Hematopoietic multipotent progenitor cell treated with erythropoietin and hydrocortisone succinate and interleukin-3 and kit ligand, for 8 days (in vitro differentiated cells): ENCODE data around the gene HOXA9.
A peak's percentile ranks its signal among the peaks of the same experiment; 100 is the strongest.

ENCODE experiments used
- DNase-seq: peaks from one replicate; pipeline ENCODE4 v3.0.0-alpha.2; 2015

HOXA9 gene

GRCh38 chr7:27200761-27201579 is 35.6 kb upstream of the HOXA9 start:
- DNase-seq, result no peak

GRCh38 chr7:27199849-27200760 is 34.8 kb upstream of the HOXA9 start, which contains the start of gene HOXA13:
Gene HOXA13 (minus strand): TSS chr7:27200091. CDS start chr7:27200077, 14 bp downstream.
- DNase-seq, result no peak

DNA sequence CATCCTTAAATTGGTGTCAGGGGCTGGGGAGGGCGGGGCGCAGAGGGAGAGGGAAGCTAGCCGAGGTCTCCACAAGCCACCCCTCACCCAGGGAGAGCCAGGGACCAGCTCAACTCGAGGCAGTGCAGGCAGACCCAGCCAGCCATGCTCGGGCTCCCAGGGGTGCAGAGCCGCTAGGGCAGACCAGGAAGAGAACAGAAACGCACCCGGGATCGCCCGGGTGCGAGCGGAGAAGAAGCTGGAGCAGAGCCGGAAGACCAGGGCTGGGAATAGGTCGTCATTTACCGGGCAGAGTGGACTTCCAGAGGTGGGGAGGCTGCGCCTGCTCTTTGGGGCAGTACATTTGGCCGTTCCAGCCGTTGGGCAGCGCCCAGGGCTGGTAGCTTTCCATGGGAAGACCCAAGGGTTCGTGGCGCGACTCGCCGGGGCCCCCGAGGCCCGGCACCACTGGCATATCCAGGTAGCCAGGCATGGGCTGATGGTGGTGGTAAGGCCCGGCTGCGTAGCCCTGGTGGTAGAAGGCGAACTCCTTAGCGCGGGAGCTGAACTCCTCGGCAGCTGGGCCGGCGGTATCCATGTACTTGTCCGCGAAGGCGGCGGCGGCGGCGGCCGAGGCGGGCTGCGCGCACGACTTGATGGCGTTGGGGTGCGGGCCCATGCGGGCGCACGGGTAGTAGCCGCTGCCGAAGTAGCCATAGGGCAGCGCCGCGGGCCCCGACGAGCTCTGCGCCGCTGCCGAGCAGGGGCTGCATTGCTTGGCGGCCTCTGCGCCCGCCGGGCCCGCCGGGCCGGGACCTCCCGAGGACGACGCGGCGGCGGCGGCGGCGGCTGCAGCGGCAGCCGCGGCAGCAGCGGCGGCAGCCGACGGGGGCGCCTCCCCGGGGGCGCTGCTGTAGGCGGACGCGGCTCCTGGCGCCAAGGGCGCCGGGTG is 33.8 kb upstream of the HOXA9 start:
- DNase-seq, result no peak

- DNase-seq, result no peak
Observed at GRCh38 chr7:27198138-27198841, 33.0 kb upstream of the HOXA9 start.

DNA sequence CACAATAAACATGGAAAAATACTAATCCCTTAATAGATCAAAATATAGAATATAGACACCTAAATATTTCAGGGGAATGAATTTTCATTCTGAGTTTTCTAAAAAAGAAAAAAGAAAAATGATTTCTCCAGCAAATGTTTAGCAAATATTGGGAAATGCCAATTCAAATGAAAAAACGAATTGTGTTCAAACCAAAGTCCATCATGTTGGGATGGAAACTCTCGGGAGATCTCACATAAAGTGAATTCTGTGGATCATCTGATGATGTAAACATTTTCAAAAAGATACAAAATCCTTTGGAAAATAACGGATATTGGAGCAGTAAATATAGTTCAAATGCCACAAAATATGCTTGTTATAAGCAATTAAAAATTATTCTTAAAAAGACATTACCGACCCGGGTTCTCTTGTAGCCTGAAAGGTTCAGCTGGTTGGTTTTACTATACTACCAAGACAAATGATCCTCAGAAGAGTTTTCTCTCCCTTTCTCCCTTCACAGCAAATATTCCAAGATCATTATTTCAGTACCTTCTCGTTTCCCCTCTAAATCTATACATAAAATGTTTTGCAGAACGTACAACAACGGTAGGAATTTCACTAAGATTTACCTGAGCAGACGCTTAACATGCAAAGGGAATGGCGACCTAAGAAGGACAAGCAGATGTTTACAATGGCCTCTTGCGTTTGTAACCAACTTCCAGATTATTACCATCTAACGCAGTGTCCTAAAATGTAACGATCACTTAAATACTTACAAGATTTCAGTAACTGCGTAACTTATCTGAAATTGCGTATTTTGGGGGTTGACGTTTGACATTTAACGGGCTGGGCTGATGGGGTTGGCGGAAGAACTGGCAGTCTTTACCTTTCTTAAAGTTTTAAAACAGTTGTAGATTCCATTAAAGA is 32.1 kb upstream of the HOXA9 start:
- DNase-seq, result peak; percentile 17

DNA sequence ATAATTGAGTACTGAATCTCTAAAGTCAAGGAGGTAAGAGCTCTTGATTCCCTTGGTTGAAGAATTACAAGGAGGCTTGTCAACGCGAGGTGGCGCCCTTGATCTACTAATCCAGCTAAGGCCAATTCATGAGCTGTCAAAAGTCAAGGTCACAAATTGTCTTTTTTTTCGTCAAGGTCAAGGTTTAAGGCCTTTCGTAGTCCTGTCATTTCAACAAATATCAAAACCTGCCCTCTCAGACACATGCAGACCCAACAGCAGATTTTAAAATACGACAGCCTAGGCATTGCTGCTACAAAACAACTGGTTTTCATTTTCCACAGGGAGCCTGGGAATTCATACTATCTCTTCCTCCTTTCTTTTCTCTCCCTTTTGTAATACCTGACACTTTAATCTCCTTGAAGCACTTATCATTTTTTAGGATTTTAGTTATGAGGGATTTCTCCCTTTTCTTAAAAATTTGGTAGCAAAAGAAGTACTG is 31.0 kb upstream of the HOXA9 start:
- peak; percentile 83 for DNase-seq

GRCh38 chr7:27194686-27195379 is 29.5 kb upstream of the HOXA9 start:
- no peak for DNase-seq

GRCh38 chr7:27194002-27194352 is 28.6 kb upstream of the HOXA9 start:
- no peak for DNase-seq

DNA sequence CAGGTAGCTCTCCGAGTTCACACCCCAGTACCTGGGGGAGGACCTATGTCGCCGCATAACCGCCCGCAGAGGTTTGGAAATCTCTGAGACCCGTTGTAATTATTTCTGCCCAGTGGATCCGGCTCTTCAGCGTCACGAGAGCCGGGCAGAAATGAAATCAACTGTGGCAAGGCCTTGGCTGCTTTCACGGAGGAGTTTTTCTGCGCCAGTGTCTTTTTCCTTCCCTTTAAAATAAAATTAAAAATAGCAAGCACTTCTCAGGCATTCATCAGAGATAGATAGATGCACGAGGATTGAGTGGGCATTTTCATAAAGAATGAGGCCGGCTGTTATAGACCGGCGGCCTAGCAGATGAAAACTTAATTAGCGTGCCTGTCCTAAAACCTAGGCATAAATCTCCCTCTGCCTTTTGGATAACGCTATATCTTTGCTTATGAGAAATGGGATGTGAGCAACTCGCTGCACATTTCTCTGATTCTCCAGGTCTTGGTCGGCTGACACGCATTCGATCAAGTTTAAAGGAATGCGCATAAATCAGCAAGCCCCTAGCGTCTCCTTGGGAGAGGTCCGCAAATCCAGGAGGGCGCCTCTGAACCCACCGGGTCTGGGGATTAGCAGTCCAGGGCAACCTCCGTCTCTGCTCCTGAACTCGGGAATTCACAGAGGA is 28.1 kb upstream of the HOXA9 start:
- no peak for DNase-seq

DNA sequence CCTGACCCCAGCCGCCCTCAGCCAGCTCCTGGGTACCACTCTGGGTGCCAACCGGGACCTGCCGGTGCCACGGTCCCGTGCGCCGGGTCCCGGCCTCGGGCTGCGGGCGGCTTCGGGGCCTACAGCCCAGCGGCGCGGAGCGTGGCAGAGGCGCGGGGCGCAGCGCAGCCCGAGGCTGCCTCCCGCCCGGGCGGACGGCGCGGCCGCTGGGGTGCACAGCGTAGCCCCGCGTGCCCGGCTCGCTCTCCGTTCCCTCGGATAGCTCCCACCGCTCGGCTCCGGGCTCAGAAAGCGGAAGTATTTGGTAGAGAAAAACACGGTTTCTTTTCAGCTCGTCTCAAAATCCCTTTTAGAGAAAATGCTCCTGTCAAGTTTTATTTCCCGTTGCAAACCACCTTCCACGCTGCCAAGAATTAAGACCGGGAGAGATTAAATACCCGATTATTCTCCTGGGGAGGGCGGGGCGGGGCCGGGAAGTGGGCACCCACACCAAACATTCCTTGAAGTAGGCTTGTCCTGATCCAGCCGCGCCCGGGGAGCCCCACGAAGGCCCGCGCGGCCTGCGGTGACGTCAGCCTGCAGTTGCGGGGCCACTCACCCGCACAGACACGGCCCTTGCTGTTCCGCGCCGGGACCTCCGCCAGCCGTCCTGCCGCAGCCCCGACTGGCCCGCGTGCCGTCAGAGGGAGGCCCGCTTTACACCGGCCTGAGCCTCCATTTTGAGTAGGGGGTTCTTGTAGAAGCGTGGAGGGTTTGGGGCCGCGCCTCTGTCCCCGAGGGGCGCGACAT is 27.4 kb upstream of the HOXA9 start:
- DNase-seq, result no peak

- DNase-seq, result no peak
Observed at GRCh38 chr7:27191833-27192545, 26.7 kb upstream of the HOXA9 start.

GRCh38 chr7:27191161-27191731 is 25.9 kb upstream of the HOXA9 start:
- DNase-seq, result no peak

DNA sequence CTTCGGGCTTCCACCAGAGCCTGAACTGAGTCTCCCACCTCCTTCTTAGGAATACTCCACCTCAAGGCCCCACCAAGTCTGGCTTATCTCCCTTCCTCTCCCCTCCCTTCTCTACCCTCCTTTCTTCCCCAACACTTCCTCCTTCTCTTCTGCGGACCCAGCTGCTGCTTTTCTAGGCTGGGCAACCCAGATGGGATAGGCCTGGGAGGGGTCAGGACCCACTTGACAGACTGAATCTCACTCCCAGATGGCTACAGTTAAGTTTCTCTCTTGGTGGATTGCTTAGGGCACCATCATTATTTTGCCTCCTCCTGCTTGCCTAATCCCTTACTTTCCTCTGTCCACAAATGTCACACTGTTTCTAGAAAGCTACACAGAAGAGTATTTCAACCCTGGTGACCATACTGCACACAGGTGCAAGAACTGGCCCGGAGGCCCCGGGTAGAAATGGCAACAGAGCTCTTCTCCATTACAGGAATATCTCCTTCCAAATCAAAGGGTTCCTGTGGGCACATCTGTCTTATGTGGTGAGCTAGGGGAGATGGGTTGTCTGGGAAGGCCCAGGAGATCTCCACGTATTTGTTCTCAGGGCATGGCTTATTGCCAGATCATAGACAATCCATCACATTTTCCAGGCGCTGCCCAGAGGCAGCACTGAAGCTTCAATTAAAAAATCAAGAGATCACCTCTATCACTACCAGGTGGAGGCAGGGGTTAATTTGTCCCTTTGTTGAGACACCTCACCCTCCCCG is 24.8 kb upstream of the HOXA9 start:
- DNase-seq, result no peak

DNA sequence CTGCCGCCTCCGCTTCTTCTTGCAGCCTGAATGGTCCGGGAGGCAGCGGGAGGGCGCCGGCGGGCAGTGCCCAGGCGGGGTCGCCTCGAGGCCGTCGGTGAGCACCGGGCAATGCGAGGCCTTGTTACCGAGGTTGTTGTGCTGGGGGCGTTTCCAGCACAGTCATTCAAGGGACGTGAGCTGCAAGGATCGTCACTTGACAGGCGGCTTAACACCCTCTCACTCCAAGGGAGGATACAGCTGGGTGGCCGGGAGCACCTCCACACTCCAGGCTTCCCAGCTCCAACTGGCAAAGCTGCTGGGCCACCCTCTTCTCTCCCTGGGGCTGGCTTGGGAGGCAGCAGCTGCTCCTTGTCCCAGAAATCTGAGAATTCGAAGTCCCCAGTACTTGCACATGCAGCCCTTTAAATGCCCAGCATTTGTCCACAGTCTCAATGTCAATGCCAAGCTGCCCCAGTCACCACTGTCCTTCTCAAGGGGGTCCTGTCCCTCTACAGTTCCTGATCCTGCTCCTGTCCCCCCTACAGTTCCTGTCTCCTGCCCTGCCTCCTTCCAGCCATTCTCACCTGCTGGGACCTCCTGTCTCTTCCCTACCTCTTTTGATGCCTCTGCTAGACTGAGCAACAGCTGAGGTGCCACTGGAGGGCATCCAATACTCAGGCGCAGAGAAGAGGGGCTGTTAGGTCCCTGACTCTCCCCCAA is 24.1 kb upstream of the HOXA9 start:
- no peak for DNase-seq

GRCh38 chr7:27188386-27189294 is 23.3 kb upstream of the HOXA9 start:
- DNase-seq, result no peak
